CD4-positive, alpha-beta T cell (primary cell): ENCODE data around the gene IL31. TPM values are rescaled to one million over a fixed set of nuclear protein-coding genes. Genes with fewer than 3 reads are reported as not detected.

Experiments
- ATAC-seq: fragments of 200-7000 bp; cut with Tn5 transposase; one replicate; pipeline ENCODE4 v1.10.0; 2022; ENCODE audit warnings: mild to moderate bottlenecking; ENCODE audit not compliant: poor library complexity
- CTCF ChIA-PET: fragments of 350-600 bp; sonication (Branson Sonifier 250); formaldehyde crosslinking; loops from one replicate; lab custom pipeline; 2021; ENCODE audit warnings: antibody characterized with exemption, inconsistent platforms; lab: Charles Lee
- POLR2A ChIA-PET: fragments of 350-600 bp; sonication (Branson Sonifier 250); formaldehyde crosslinking; loops from one replicate; lab custom pipeline; 2021; ENCODE audit warnings: antibody characterized with exemption, inconsistent platforms; lab: Charles Lee
- DNase-seq, 14 experiments: peaks; one replicate each; pipeline ENCODE4 v3.0.0-alpha.2; 2013 to 2020; ENCODE audit warnings: mixed read lengths in 2 of 14
- H3K27ac ChIP-seq, 2 donors: one replicate each; pipeline versions ENCODE4 v1.5.1 to v1.7.0; 2013; ENCODE audit warnings: low read length in 2 of 2, low read depth in 1 of 2, mild to moderate bottlenecking in 1 of 2
- H3K27me3 ChIP-seq, 2 experiments: 1 replicate in 1 of 2; 2 replicates in 1 of 2; pipeline versions ENCODE4 v1.6.1 to v1.7.0; 2013; ENCODE audit warnings: low read length in 2 of 2, control low read depth in 1 of 2, mild to moderate bottlenecking in 1 of 2, moderate library complexity in 1 of 2; ENCODE audit not compliant: insufficient read depth in 2 of 2, control insufficient read depth in 1 of 2
- H3K36me3 ChIP-seq: one replicate; pipeline ENCODE4 v1.6.1; 2013; ENCODE audit warnings: low read length, control low read depth; ENCODE audit not compliant: insufficient read depth
- H3K4me1 ChIP-seq: one replicate; pipeline ENCODE4 v1.6.1; 2013; ENCODE audit warnings: low read length, control low read depth; ENCODE audit not compliant: insufficient read depth
- H3K4me3 ChIP-seq: one replicate; pipeline ENCODE4 v1.5.1; 2013; ENCODE audit warnings: mild to moderate bottlenecking, low read length, moderate library complexity
- H3K9me3 ChIP-seq, 2 experiments: 1 replicate in 1 of 2; 2 replicates in 1 of 2; pipeline versions ENCODE4 v1.6.1 to v1.7.0; 2013; ENCODE audit warnings: low read length in 2 of 2, mild to moderate bottlenecking in 2 of 2, control low read depth in 1 of 2, moderate library complexity in 1 of 2; ENCODE audit not compliant: control insufficient read depth in 1 of 2, insufficient read depth in 1 of 2
- H3K27ac Mint-ChIP-seq: one replicate; pipeline ENCODE4 v1.8.0; 2020; ENCODE audit warnings: mixed read lengths
- H3K27me3 Mint-ChIP-seq: one replicate; pipeline ENCODE4 v1.8.0; 2021; ENCODE audit warnings: mixed read lengths
- H3K36me3 Mint-ChIP-seq: one replicate; pipeline ENCODE4 v1.8.0; 2021; ENCODE audit warnings: low read depth, mixed read lengths
- H3K4me1 Mint-ChIP-seq: one replicate; pipeline ENCODE4 v1.8.0; 2021; ENCODE audit warnings: low read depth, mixed read lengths
- H3K4me3 Mint-ChIP-seq: one replicate; pipeline ENCODE4 v1.8.0; 2020; ENCODE audit warnings: mild to moderate bottlenecking, mixed read lengths
- H3K9me3 Mint-ChIP-seq: one replicate; pipeline ENCODE4 v1.8.0; 2020; ENCODE audit warnings: mixed read lengths
- intact Hi-C, 2 experiments: fragments of 100-400 bp; cut with DNase I in 1 of 2; cut with micrococcal nuclease in 1 of 2; formaldehyde crosslinking; loops; one replicate each; pipeline versions ENCODE4 v1.15.1 to v1.9.0; 2023 to 2025; cut with DNase I, micrococcal nuclease
- total RNA-seq, 174 experiments: library from RNA in 2 of 174; stranded (reverse) in 2 of 174; gene quantifications; one replicate each; pipeline ENCODE4 v1.2.3 and lab custom pipeline; 2021 to 2026
- TF ChIP-seq, protein P1 (sequence below): fragments of 200-600 bp; IDR thresholded peaks from one replicate; pipeline ENCODE4 v1.8.0; 2022; ENCODE audit warnings: antibody characterized with exemption, mild to moderate bottlenecking

IL31 gene
- total RNA-seq, 2 experiments from 2014 or later: not detected

DNA sequence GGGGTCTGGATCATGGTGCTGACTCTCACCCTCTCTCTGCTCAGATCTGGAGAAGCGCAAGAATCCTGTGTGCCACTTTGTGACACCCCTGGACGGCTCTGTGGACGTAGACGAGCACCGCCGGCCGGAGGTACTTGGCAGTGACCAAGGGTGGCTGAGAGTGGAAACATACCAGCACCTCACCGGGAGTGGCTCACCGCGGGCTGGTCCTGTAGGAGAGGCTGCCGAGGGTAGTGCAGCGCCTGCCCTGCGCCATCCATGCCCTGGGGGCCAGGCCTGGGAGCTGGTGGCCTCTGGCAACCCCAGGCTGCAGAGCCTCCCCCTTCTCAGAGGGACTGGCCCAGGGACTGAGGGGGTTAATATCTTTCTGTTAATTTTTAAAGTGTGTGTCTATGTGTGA is 46.2 kb downstream of the IL31 start:
- Histone ChIP-seq H3K4me1 (peaks cover 11% of the 10 kb centered on the region), H3K27ac (no peak overlapping the region), H3K9me3 (no peaks in the 10 kb centered on the region), H3K4me3 (no peak overlapping the region), H3K27me3 (no peaks in the 10 kb centered on the region), H3K36me3 (peaks cover 57% of the 10 kb centered on the region)
- H3K36me3 Mint-ChIP-seq: peaks cover 70% of the 10 kb centered on the region
- ChIA-PET POLR2A (no interaction called here), CTCF (no interaction called here)
- H3K9me3 Mint-ChIP-seq: no peaks in the 10 kb centered on the region
- intact Hi-C loops: no loop called here
- H3K4me3 Mint-ChIP-seq: no peak overlapping the region
- TF ChIP-seq, protein P1, sequence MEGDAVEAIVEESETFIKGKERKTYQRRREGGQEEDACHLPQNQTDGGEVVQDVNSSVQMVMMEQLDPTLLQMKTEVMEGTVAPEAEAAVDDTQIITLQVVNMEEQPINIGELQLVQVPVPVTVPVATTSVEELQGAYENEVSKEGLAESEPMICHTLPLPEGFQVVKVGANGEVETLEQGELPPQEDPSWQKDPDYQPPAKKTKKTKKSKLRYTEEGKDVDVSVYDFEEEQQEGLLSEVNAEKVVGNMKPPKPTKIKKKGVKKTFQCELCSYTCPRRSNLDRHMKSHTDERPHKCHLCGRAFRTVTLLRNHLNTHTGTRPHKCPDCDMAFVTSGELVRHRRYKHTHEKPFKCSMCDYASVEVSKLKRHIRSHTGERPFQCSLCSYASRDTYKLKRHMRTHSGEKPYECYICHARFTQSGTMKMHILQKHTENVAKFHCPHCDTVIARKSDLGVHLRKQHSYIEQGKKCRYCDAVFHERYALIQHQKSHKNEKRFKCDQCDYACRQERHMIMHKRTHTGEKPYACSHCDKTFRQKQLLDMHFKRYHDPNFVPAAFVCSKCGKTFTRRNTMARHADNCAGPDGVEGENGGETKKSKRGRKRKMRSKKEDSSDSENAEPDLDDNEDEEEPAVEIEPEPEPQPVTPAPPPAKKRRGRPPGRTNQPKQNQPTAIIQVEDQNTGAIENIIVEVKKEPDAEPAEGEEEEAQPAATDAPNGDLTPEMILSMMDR: no peak
- DNase-seq (no peak), ATAC-seq (no peak)
- no peaks in the 10 kb centered on the region for H3K27me3 Mint-ChIP-seq
- H3K27ac Mint-ChIP-seq: no peak overlapping the region
- peaks cover 22% of the 10 kb centered on the region for H3K4me1 Mint-ChIP-seq

DNA sequence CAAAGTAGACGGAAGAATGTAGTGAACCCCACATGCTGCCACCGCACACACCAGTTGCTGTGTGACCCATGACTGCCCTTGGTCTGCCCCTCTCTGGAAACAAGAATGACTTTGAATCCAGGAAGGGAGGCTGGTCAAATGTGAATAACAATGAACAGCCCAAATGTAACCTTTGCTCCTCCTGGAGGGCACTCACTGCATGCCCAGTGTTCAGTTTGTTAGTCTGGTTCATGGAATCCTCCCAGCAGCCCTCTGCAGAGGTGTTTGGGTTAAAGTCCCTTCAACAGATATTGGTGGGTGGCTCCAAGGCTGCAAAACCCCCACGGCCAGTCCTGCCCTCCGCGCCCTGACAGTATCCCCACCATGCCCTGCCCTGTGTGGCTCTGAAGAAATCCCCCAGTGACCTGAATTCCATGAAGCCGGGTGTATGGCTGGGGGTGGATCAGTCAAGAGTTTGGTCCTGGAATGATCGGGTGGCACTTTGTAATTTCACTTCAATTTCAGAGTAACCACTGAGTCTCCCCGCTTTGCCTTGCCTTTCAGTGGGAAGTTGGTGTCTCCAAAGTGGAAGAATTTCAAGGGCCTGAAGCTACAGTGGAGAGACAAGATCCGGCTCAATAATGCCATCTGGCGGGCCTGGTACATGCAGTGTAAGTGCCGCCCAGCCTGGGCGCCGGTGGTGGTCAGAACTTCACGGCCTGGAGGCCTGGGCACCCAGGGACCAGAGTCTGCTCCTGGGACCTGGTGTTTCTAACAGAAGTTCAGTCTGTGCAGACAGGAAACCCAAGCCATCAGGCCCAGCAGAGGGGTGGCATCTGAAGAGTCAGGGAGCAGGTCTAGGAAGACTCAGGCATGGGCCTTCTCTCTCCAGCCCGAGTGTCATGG is 47.1 kb downstream of the IL31 start:
- intact Hi-C loops: no loop called here
- H3K9me3 ChIP-seq: no peaks in the 10 kb centered on the region
- ChIA-PET CTCF (no interaction called here), POLR2A (no interaction called here)
- Mint-ChIP-seq H3K9me3 (no peaks in the 10 kb centered on the region), H3K27ac (no peak overlapping the region), H3K27me3 (no peaks in the 10 kb centered on the region), H3K36me3 (peaks cover 61% of the 10 kb centered on the region), H3K4me3 (no peak overlapping the region), H3K4me1 (peaks cover 24% of the 10 kb centered on the region)
- H3K27me3 ChIP-seq: no peaks in the 10 kb centered on the region
- DNase-seq (no peak), ATAC-seq (no peak)
- no peak overlapping the region for H3K4me3 ChIP-seq
- no peak overlapping the region for H3K27ac ChIP-seq
- peaks cover 48% of the 10 kb centered on the region for H3K36me3 ChIP-seq
- peaks cover 15% of the 10 kb centered on the region for H3K4me1 ChIP-seq
- TF ChIP-seq, protein P1: no peak

DNA sequence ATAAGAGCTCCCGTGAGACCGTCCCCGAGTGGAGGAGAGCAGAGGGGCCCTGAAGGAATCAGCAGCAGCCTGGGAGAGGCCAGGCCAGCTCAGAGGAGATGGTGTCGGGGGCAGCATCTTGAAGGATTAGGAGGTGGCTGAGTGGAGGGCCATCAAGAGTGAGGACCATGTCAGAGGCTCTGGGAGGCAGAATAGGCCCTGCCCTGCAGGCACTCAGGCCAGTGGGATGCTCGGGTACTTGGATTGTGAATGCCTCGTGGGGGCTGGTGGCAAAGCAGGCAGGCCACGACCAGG is 47.7 kb downstream of the IL31 start:
- Mint-ChIP-seq H3K4me3 (no peak overlapping the region), H3K4me1 (peaks cover 30% of the 10 kb centered on the region), H3K36me3 (peaks cover 56% of the 10 kb centered on the region), H3K27ac (no peak overlapping the region), H3K9me3 (no peaks in the 10 kb centered on the region), H3K27me3 (no peaks in the 10 kb centered on the region)
- TF ChIP-seq, protein P1: no peak
- Histone ChIP-seq H3K4me3 (no peak overlapping the region), H3K4me1 (peaks cover 19% of the 10 kb centered on the region), H3K36me3 (peaks cover 44% of the 10 kb centered on the region), H3K9me3 (no peaks in the 10 kb centered on the region), H3K27ac (no peak overlapping the region), H3K27me3 (no peaks in the 10 kb centered on the region)
- ChIA-PET POLR2A (no interaction called here), CTCF (interaction anchor here (1.0 kb wide), 1 partner anchor 72 kb away, joined by 3 read pairs; no protein-coding TSS in a partner anchor)
- ATAC-seq: no peak
- intact Hi-C loops: no loop called here
- DNase-seq: no peak
